Body of pancreas (tissue), 4 donors: ENCODE measurements around the gene CHRNA10.
"Not testable (repeated sequence)": the region's sequence is repeated elsewhere in the genome, so short reads cannot be mapped to it uniquely, and the experiment has no call there.

Experiments used
- POLR2A ChIP-seq, 3 donors: fragments of 450-650 bp; IDR thresholded peaks; one replicate each; pipeline ENCODE4 v1.6.1; 2016; ENCODE audit warnings: antibody characterized with exemption in 3 of 3, mild to moderate bottlenecking in 2 of 3
- TF ChIP-seq, protein P1 (sequence below), 7 experiments: fragments of 450-650 bp in 4 of 7; fragments of 200-600 bp in 3 of 7; sonication (generic) in 3 of 7; IDR thresholded peaks; one replicate each; pipeline ENCODE4 v1.5.1; 2016 to 2019; ENCODE audit warnings: antibody characterized with exemption in 7 of 7

DNA sequence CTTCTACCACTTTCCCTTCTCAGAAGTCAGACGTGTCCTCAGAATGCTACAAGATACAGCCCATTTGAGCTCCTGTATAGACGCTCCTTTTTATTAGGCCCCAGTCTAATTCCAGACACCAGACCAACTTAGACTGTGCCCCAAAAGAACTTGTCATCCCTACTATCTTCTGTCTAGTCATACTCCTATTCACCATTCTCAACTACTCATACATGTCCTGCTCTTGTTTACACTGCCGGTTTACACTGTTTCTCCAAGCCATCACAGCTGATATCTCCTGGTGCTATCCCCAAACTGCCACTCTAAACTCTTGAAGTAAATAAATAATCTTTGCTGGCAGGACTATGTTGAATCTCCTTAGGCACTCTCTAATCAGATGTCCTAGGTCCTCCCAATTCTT is 18.7 kb downstream of the CHRNA10 start:
- not testable (repeated sequence) for TF ChIP-seq POLR2A (IDR thresholded peaks at IDR 0.05)
- TF ChIP-seq, protein P1, sequence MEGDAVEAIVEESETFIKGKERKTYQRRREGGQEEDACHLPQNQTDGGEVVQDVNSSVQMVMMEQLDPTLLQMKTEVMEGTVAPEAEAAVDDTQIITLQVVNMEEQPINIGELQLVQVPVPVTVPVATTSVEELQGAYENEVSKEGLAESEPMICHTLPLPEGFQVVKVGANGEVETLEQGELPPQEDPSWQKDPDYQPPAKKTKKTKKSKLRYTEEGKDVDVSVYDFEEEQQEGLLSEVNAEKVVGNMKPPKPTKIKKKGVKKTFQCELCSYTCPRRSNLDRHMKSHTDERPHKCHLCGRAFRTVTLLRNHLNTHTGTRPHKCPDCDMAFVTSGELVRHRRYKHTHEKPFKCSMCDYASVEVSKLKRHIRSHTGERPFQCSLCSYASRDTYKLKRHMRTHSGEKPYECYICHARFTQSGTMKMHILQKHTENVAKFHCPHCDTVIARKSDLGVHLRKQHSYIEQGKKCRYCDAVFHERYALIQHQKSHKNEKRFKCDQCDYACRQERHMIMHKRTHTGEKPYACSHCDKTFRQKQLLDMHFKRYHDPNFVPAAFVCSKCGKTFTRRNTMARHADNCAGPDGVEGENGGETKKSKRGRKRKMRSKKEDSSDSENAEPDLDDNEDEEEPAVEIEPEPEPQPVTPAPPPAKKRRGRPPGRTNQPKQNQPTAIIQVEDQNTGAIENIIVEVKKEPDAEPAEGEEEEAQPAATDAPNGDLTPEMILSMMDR (IDR thresholded peaks at IDR 0.05), result not testable (repeated sequence)
